Astrocyte (in vitro differentiated cells and primary cell): ENCODE data around the gene KIF1B.

Experiments
- EZH2 ChIP-seq: IDR thresholded peaks from 2 replicates; pipeline ENCODE4 v1.6.1; 2012; ENCODE audit warnings: mild to moderate bottlenecking, low read length, inconsistent platforms; ENCODE audit not compliant: insufficient read depth
- TF ChIP-seq, protein P1 (sequence below): IDR thresholded peaks from 2 replicates; pipeline ENCODE4 v1.5.1; 2011; ENCODE audit warnings: low read depth, mild to moderate bottlenecking, inconsistent platforms, low read length, moderate library complexity; ENCODE audit not compliant: insufficient read depth

DNA sequence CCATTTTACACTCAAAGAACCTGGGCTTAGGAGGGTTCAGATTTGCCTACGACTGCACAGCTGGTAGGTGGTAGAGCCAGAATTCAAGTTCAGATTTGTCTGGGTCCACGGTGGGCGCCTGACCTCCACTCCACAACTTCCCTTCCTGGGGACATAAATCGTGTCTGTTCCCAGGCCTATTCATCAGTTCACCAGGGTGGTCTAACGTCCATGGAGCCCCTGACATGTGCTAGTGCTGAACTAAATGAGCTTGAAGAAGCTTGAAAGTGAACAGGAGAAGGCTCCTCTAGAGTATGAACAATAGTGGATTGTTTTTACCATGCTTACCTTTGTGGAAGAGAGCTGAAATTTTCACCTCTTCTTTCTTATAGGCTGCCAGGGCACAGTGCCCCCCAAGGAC lies 32.5 kb upstream of the KIF1B start:
- TF ChIP-seq EZH2: no peak
- TF ChIP-seq, protein P1, sequence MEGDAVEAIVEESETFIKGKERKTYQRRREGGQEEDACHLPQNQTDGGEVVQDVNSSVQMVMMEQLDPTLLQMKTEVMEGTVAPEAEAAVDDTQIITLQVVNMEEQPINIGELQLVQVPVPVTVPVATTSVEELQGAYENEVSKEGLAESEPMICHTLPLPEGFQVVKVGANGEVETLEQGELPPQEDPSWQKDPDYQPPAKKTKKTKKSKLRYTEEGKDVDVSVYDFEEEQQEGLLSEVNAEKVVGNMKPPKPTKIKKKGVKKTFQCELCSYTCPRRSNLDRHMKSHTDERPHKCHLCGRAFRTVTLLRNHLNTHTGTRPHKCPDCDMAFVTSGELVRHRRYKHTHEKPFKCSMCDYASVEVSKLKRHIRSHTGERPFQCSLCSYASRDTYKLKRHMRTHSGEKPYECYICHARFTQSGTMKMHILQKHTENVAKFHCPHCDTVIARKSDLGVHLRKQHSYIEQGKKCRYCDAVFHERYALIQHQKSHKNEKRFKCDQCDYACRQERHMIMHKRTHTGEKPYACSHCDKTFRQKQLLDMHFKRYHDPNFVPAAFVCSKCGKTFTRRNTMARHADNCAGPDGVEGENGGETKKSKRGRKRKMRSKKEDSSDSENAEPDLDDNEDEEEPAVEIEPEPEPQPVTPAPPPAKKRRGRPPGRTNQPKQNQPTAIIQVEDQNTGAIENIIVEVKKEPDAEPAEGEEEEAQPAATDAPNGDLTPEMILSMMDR: no peak
